ENCODE data around the gene ATP1A2.

ATP1A2 gene

DNA sequence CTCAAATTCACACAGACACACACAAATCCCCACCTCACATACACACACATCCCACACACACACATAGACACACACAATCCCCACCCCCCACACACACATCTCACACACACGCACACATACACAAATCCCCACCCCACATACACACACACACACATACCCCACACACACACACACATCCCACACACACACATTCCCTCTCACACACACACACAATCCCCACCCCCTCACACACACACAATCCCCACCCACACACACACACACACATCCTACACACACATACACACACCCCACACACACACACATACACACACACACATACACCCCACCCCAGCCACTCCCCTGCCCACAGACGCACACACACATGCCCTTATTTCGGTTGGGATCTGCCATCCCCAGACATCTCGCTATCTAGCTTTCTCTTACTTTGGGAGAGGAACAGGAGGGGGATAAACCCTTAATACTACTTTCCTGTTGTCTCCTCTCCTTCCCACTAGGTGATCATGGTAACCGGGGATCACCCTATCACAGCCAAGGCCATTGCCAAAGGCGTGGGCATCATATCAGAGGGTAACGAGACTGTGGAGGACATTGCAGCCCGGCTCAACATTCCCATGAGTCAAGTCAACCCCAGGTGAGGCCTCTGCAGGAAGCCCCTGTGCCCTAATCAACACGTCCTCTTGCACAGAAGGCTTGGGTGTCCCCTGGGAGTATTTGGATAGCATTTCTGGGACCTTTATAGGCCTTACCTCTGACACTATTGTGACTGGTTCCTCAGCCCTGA is 18.6 kb downstream of the ATP1A2 start:
- in situ Hi-C loops (cut with MboI; ENCODE audit: low pct_unique_long_range_greater_than_20kb, low sequenced_read_pairs): no loop called here

DNA sequence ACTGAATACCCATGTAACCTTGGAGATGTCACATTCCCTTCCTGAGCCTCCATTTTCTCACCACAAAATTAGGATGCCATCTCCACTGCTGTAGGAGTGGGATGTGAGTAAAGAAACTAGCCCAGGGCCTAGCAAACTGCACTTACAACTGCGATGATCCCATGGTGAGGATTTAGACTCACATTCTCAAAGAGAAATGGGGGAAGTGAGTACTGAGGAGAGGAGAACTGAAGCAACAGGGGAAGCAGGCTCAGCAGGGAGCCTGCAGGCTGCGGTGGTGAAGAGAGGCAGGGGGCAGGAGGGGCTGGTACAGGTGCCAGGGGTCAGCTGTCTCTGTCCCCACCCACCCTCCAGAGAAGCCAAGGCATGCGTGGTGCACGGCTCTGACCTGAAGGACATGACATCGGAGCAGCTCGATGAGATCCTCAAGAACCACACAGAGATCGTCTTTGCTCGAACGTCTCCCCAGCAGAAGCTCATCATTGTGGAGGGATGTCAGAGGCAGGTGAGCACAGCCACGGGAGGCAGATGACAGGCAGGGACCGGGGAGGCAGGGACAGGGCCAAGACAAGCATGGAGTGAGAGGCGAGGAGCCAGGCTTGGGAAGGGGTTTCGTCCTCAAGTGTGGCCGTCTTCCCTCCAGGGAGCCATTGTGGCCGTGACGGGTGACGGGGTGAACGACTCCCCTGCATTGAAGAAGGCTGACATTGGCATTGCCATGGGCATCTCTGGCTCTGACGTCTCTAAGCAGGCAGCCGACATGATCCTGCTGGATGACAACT is 19.4 kb downstream of the ATP1A2 start:
- DNase-seq: peak; percentile 39
- in situ Hi-C loops (cut with MboI; ENCODE audit: low pct_unique_long_range_greater_than_20kb, low sequenced_read_pairs): no loop called here

More for the DNA sequence above, 18.6 kb downstream of the ATP1A2 start:
- DNase-seq: no peak

DNA sequence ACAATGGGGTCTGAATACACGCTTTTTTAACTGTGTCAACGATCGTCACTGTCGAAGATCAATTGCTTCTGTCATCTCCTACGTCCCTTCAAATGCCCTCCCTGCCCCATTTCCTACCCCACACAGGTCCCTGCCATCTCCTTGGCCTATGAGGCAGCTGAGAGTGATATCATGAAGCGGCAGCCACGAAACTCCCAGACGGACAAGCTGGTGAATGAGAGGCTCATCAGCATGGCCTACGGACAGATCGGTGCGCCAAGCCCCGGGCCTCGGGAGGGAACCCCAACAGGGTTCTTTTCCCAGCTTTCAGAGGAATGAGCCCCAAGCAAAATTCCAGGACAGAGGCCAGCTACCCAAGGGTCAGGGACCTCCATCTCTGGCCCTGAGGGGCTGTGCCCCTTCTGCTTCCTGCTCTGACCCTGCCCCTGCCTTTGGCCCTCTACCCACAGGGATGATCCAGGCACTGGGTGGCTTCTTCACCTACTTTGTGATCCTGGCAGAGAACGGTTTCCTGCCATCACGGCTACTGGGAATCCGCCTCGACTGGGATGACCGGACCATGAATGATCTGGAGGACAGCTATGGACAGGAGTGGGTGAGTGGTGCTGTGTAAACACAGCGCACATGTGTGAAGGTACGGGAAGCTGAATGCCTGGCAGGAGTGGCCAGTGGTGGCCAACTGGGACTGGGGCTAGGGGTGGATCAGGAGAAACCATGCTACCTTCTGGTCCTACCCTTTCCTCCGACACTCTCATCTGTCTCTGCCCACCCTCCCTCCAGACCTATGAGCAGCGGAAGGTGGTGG is 20.8 kb downstream of the ATP1A2 start:
- DNase-seq: no peak
- in situ Hi-C loops (cut with MboI; ENCODE audit: low pct_unique_long_range_greater_than_20kb, low sequenced_read_pairs): no loop called here

DNA sequence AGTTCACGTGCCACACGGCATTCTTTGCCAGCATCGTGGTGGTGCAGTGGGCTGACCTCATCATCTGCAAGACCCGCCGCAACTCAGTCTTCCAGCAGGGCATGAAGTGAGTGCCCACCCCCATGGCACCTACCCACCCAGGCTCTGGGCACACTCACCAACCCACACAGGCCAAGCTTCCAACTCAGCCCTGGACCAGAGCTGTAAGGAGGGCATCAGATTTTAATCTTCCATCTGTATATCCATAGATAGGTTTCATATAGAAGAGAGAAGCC is 21.3 kb downstream of the ATP1A2 start:
- DNase-seq: no peak
- in situ Hi-C loops (cut with MboI; ENCODE audit: low pct_unique_long_range_greater_than_20kb, low sequenced_read_pairs): no loop called here

DNA sequence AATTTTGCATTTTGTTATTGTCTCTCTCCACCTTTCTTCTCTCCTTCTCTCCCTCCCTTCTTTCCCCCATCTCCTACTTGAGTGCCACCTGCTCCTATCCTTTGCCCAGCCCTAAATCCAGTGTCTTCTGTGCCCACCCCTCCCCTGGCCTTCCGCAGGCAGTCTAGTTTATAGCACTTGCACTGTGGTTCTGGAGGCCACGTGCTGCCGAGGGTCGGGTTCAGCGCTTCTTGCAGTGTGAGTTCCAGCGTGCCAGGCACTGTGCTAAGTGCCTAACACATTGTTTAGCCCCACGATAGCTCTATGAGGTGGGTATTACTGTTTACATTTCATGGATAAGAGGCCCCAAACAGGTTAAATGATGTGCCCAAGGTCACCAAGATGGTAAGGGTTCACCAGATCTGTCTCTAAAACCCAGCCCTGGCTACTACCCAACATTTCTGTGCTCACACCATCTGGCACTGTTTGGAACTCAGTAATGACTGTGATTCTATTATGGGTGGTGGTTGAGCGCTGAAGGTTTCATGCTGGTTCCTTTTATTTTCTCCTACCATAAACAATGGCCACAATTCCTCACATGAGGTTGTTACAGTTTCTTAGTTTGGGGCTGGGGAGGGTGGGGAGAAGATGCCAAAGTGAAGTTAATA is 21.8 kb downstream of the ATP1A2 start:
- DNase-seq: no peak
- in situ Hi-C loops (cut with MboI; ENCODE audit: low pct_unique_long_range_greater_than_20kb, low sequenced_read_pairs): no loop called here

DNA sequence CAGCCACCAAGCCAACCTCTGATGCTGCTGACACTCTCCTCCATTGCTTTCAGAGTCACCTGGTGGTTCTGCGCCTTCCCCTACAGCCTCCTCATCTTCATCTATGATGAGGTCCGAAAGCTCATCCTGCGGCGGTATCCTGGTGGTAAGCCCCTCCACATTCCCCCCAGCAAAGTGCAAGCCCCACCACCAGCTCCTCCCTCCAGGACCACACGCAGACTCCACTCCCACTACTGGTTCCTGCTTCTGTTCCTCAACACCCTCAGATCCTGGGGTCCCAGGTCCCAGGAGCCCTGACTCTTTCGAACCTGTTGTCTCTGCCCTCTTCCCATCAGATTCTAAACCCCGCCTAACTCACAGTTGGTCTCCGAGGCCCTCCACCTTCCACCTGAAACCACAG is 24.3 kb downstream of the ATP1A2 start:
- in situ Hi-C loops (cut with MboI; ENCODE audit: low pct_unique_long_range_greater_than_20kb, low sequenced_read_pairs): no loop called here
- DNase-seq: no peak

DNA sequence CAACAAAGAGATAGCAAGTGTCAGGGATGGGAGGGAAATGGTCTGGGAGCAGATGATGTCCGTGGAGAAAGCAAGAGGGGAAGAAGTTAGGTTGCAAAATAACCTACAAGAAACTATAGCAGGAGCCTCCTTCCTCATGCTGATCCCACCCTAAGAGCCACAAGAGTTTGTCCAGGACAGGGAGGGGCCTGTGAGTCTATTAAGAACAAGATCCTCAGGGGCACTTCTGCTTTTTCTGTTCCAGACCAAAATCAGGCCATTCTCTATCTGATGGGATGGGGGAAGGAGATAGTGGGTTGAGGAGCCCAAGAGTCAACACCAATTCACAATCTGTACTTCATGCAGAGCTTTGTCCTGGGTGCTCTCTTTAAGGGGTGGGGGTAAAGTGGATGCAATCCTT is 28.1 kb downstream of the ATP1A2 start:
- DNase-seq: peak; percentile 74
- in situ Hi-C loops (cut with MboI; ENCODE audit: low pct_unique_long_range_greater_than_20kb, low sequenced_read_pairs): no loop called here

DNA sequence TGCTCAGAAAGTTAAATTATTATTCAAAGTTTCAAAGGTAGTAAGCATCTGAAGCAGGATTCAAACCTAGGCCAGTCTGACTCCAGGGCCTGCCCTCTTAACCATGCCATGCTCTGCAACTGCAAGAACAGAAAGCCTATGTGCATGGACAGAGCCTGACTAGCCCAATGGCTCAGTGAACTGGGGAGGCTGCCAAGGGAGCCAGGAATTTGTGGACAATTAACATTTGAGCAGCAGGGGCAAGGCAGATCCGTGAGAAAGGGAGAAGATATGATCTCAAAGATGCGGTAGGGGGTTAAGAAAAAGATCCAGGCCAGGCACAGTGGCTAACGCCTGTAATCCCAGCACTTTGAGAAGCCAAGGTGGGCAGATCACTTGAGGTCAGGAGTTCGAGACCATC is 29.4 kb downstream of the ATP1A2 start:
- no peak for DNase-seq
- in situ Hi-C loops (cut with MboI; ENCODE audit: low pct_unique_long_range_greater_than_20kb, low sequenced_read_pairs): no loop called here

DNA sequence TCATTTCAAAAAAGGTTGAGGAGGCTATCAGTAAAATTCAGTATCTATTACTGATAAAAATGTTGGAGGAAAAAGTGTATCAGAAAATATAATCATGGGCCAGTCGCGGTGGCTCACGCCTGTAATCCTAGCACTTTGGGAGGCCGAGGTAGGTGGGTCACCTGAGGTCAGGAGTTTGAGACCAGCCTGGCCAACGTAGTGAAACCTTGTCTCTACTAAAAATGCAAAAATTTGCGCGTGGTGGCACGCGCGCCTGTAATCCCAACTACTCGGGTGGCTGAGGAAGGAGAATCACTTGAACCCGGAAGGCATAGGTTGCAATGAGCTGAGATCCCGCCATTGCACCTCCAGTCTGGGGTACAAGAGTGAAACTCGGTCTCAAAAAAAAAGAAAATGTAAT is 30.5 kb downstream of the ATP1A2 start:
- no peak for DNase-seq
- in situ Hi-C loops (cut with MboI; ENCODE audit: low pct_unique_long_range_greater_than_20kb, low sequenced_read_pairs): no loop called here

DNA sequence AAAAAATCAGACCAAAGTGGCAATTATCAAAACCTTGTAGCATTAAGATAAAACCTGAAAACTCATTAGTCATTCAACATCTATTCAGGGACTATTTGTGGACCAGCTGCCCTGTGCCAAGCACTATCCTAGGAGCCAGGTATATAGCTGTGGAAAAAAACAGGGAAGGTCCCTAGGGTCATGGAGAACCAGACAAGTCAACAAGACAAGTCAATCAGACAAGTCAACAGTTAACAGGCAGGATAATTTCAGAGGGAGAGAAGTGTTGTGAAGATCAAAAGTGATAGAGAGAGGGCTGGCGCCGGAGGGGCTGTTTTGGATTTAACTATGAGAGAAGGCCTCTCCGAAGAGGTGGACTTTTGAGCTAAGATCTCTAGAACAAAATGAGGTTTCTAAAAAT is 32.6 kb downstream of the ATP1A2 start:
- no peak for DNase-seq
- in situ Hi-C loops (cut with MboI; ENCODE audit: low pct_unique_long_range_greater_than_20kb, low sequenced_read_pairs): no loop called here

DNA sequence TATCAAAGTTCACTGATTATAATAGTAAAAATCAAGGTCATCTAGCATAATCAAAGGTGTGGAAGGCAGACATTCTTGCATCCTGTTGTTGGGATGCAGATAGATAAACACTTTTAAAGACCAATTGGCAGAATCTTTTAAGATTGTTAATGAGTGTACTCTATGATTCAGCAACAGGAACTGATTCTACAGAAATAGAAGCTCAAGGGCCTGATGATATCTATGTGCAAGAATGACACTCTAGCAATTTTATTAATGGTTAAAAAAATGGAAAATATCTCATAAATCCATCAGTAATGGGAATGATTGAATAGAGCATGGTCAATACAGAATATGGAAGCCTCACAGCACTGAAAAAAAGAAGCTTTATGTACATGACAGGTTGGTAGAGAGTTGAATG is 33.7 kb downstream of the ATP1A2 start:
- in situ Hi-C loops (cut with MboI; ENCODE audit: low pct_unique_long_range_greater_than_20kb, low sequenced_read_pairs): no loop called here
- DNase-seq: no peak

DNA sequence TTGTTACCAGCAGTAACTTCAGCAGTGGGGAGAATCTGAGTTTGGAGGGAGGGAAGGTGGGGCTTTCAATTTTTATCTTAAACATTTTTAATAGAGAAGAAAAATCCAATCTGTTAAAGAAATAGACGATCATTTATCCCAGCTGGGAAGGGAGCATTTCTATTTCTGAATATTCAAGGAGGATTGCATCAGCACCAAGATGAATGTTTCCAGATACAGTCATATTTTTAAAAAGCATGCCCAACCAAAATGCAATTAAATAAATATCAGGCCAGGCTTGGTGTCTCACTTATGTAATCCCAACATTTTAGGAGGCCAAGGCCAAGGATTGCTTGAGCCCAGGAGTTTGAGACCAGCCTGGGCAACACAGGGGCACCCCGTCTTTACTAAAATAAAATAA is 34.2 kb downstream of the ATP1A2 start:
- no peak for DNase-seq
- in situ Hi-C loops (cut with MboI; ENCODE audit: low pct_unique_long_range_greater_than_20kb, low sequenced_read_pairs): no loop called here

DNA sequence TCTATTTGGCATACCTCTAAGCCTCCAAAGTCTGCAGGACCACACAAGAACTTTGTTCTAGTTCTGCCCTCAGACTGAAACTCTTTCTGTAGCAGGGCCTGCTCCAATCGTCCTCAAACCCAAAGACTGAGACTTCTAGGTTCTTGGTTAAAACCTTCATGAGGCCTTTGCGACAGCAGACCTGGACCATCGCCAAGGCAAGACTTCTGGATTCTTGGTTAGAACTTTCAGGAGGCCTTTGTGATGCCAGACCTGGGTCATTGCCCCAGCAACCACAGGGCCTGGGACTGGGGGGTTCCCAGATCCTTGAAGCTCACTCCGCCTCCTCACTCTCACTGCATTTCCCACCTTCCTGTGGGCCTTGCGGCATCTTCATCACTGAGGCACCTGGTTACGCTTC is 35.7 kb downstream of the ATP1A2 start, which contains the start of gene ATP1A4:
Gene ATP1A4, plus strand, starts transcription at position 301 of the 400 bp plus-strand sequence. CDS start 438 bp downstream, outside the sequence.
- no peak for DNase-seq
- in situ Hi-C loops (cut with MboI; ENCODE audit: low pct_unique_long_range_greater_than_20kb, low sequenced_read_pairs): no loop called here

DNA sequence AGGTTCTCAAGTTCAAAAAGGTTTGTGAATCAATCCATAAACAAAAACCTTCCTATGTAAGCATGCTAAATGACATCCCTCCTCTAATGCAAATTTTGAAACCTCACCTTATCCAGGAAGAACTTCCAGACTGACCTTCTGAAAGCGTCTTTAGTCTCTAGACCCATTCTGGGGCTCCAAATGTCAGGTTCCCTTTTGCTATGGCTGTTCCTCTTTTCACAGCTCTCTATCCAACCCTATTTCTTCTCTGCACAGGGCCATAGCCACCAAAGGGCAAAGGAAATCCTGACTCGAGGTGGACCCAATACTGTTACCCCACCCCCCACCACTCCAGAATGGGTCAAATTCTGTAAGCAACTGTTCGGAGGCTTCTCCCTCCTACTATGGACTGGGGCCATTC is 39.2 kb downstream of the ATP1A2 start:
- in situ Hi-C loops (cut with MboI; ENCODE audit: low pct_unique_long_range_greater_than_20kb, low sequenced_read_pairs): no loop called here

DNA sequence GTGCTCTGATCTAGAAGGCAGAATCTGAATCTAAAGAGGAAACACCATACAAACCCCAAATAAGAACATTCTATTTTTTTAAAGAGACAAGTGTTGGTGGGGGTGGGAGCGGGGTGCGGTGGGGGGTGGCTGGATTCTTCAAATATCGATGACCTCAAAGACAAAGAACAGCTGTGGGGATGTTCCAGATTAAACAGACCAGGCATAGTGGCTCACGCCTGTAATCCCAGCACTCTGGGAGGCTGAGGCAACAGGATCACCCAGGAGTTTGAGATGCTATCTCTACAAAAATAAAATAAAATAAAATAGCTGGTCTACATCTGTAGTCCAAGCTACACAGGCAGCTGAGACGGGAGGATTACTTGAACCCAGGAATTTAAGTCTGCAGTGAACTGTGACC is 40.8 kb downstream of the ATP1A2 start:
- in situ Hi-C loops (cut with MboI; ENCODE audit: low pct_unique_long_range_greater_than_20kb, low sequenced_read_pairs): no loop called here
- no peak for DNase-seq

More for the DNA sequence above, 39.2 kb downstream of the ATP1A2 start:
- DNase-seq: no peak

DNA sequence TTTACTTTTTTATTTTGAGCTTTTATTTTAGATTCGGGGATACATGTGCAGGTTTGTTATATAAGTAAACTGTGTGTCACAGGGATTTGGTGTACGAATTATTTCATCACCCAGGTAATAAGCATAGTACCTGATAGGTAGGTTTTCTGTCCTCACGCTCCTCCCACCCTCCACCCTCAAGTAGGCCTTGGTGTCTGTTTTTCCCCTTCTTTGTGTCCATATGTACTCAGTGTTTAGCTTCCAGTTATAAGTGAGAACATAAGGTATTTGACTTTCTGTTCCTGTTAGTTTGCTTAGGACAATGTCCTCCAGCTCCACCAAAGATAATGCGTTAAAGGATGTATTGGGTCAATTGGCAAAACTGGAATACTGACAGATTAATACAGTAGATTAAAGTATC is 41.6 kb downstream of the ATP1A2 start:
- DNase-seq: no peak
- in situ Hi-C loops (cut with MboI; ENCODE audit: low pct_unique_long_range_greater_than_20kb, low sequenced_read_pairs): no loop called here

DNA sequence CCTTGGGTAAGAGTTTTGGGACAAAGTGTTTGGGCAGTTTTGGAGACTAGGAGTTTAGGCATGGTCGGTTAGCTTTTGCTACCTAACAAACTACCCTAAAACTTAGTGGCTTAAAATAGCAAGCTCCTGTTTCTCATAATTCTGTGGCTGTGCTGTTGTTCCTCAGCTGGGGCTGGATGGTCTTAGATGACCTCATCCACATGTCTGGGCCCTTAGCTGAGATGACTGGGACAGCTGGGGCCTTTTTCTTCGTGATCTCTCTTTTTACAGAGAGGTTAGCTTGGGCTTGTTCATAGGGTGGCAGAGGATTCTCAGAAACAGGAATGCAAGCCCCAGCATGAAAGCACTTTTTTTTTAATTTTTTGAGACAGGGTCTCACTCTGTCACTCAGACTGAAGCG is 42.5 kb downstream of the ATP1A2 start:
- in situ Hi-C loops (cut with MboI; ENCODE audit: low pct_unique_long_range_greater_than_20kb, low sequenced_read_pairs): no loop called here
- no peak for DNase-seq

DNA sequence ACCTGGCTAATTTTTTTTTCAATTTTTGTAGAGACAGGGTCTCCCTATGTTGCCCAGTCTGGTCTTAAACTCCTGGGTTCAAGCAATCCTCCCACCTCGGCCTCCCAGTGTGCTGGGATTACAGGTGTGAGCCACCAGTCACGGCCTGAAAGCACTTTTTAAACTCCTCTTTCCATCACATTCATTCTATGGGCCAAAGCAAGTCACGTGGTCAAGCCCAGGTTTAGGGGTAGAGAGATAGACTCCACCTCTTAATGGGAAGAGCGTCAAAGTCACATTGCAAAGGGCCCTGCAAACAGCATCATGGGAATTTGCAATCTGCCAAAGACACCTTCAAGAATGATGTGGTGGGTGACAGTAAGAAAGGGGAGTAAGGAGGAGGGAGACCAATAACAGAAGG is 43.0 kb downstream of the ATP1A2 start:
- DNase-seq: no peak
- in situ Hi-C loops (cut with MboI; ENCODE audit: low pct_unique_long_range_greater_than_20kb, low sequenced_read_pairs): no loop called here

DNA sequence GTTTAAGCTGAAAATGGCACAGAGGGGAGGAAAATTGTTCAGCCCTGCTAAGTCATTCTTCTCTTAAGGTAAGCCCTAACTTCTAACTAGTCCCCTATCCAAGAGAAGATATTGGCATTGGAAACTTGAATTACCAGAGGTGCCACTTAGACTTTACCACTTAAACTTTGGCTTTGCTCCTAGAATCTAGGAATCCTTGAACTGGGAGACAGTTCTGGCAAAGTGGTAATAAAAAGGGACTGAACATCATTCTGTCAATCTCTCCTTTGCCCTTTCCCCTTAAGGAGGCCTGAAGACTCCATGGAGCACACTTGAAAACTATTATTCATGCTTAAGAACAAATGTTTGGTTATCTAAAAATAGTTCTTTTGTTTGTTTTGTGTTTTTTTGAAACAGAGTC is 44.3 kb downstream of the ATP1A2 start:
- DNase-seq: no peak
- in situ Hi-C loops (cut with MboI; ENCODE audit: low pct_unique_long_range_greater_than_20kb, low sequenced_read_pairs): no loop called here

All from KBM-7 (cell line).